GM10266 (cell line): ENCODE results near the gene CLECL1.
"Not testable (repeated sequence)": the region's sequence is repeated elsewhere in the genome, so short reads cannot be mapped to it uniquely, and the experiment has no call there.

ENCODE experiments used
- DNase-seq: peaks from one replicate; pipeline ENCODE4 v3.0.0; 2012; ENCODE audit errors: extremely low spot score
- CTCF ChIP-seq: IDR thresholded peaks from 2 replicates; pipeline ENCODE4 v1.5.1; 2012; ENCODE audit warnings: mild to moderate bottlenecking, low read depth; ENCODE audit not compliant: control insufficient read depth, insufficient read depth; ENCODE audit errors: missing control alignments

Gene CLECL1

GRCh38 chr12:9685915-9686314 lies 47.0 kb downstream of the CLECL1 start:
- TF ChIP-seq CTCF, result no peak
- no peak for DNase-seq

GRCh38 chr12:9685366-9685765 lies 47.5 kb downstream of the CLECL1 start:
- not testable (repeated sequence) for DNase-seq

GRCh38 chr12:9682949-9683348 lies 49.9 kb downstream of the CLECL1 start:
- DNase-seq, result not testable (repeated sequence)

GRCh38 chr12:9682508-9682907 lies 50.4 kb downstream of the CLECL1 start:
- DNase-seq, result not testable (repeated sequence)

- TF ChIP-seq CTCF, result no peak
- no peak for DNase-seq
Observed at GRCh38 chr12:9674226-9674590, 58.7 kb downstream of the CLECL1 start.

GRCh38 chr12:9673404-9674225 lies 59.3 kb downstream of the CLECL1 start:
- TF ChIP-seq CTCF, result no peak
- no peak for DNase-seq
